Fibroblast of skin of right biceps (primary cell): ENCODE data around the gene MAP3K14.
"Not testable (repeated sequence)": the region's sequence is repeated elsewhere in the genome, so short reads cannot be mapped to it uniquely, and the experiment has no call there.

Experiments used
- DNase-seq: peaks from one replicate; pipeline ENCODE4 v3.0.0-alpha.2; 2013

MAP3K14 gene

GRCh38 chr17:45253879-45254278, 62.9 kb downstream of the MAP3K14 start:
- DNase-seq = no peak

GRCh38 chr17:45253237-45253636, 63.6 kb downstream of the MAP3K14 start:
- DNase-seq = not testable (repeated sequence)

GRCh38 chr17:45251931-45252330, 64.9 kb downstream of the MAP3K14 start:
- DNase-seq = no peak

GRCh38 chr17:45248132-45248957, 68.5 kb downstream of the MAP3K14 start:
- DNase-seq = no peak

- DNase-seq = peak; percentile 37
These were observed 69.2 kb downstream of the MAP3K14 start for GRCh38 chr17:45247429-45248131.

GRCh38 chr17:45246861-45247428, 69.9 kb downstream of the MAP3K14 start:
- no peak for DNase-seq

GRCh38 chr17:45246338-45246737, 70.5 kb downstream of the MAP3K14 start:
- no peak for DNase-seq

- DNase-seq = no peak
These were observed 71.8 kb downstream of the MAP3K14 start for GRCh38 chr17:45244725-45245656.

GRCh38 chr17:45243750-45244149, 73.1 kb downstream of the MAP3K14 start:
- DNase-seq = no peak

GRCh38 chr17:45242029-45242414, 74.8 kb downstream of the MAP3K14 start:
- no peak for DNase-seq

GRCh38 chr17:45241328-45242028, 75.3 kb downstream of the MAP3K14 start:
- no peak for DNase-seq

- DNase-seq = no peak
These were observed 75.9 kb downstream of the MAP3K14 start for GRCh38 chr17:45240905-45241327.

- DNase-seq = no peak
These were observed 78.6 kb downstream of the MAP3K14 start for GRCh38 chr17:45238155-45238774.

GRCh38 chr17:45237686-45238085, 79.1 kb downstream of the MAP3K14 start:
- no peak for DNase-seq

- no peak for DNase-seq
These were observed 80.6 kb downstream of the MAP3K14 start for GRCh38 chr17:45236282-45236606.

GRCh38 chr17:45235416-45236281, 81.2 kb downstream of the MAP3K14 start:
- DNase-seq = peak; percentile 64

- DNase-seq = no peak
These were observed 82.0 kb downstream of the MAP3K14 start for GRCh38 chr17:45234641-45235415.

- DNase-seq = no peak
These were observed 83.3 kb downstream of the MAP3K14 start for GRCh38 chr17:45233423-45233924.

GRCh38 chr17:45232514-45233422, 84.1 kb downstream of the MAP3K14 start:
- no peak for DNase-seq
